WTC11 (cell line): ENCODE results near the gene PGAP2. TPM values are rescaled to one million over a fixed set of nuclear protein-coding genes. Genes with fewer than 3 reads are reported as not detected.

Experiments used
- CREM ChIP-seq: sonication (generic); formaldehyde crosslinking; IDR thresholded peaks from 2 replicates; pipeline ENCODE4 v1.8.1; 2022; ENCODE audit warnings: mild to moderate bottlenecking, missing genetic modification reagents, moderate library complexity
- ETV6 ChIP-seq: sonication (generic); formaldehyde crosslinking; IDR thresholded peaks from 2 replicates; pipeline ENCODE4 v1.8.1; 2022; ENCODE audit warnings: mild to moderate bottlenecking, missing genetic modification reagents
- FOXJ3 ChIP-seq: sonication (generic); formaldehyde crosslinking; IDR thresholded peaks from 2 replicates; pipeline ENCODE4 v1.9.0; 2021; ENCODE audit warnings: missing genetic modification reagents, mild to moderate bottlenecking, borderline replicate concordance
- FOXP1 ChIP-seq: sonication (generic); formaldehyde crosslinking; IDR thresholded peaks from 2 replicates; pipeline ENCODE4 v1.8.0; 2022; ENCODE audit warnings: missing genetic modification reagents, mild to moderate bottlenecking, moderate library complexity, borderline replicate concordance
- GABPB1 ChIP-seq: sonication (generic); formaldehyde crosslinking; IDR thresholded peaks from 2 replicates; pipeline ENCODE4 v1.8.1; 2023; ENCODE audit warnings: mild to moderate bottlenecking, missing genetic modification reagents
- NFYB ChIP-seq: sonication (generic); formaldehyde crosslinking; conservative IDR thresholded peaks from 2 replicates; pipeline ENCODE4 v1.8.0; 2022; ENCODE audit warnings: low read depth, missing genetic modification reagents
- SOX15 ChIP-seq: fragments of 250-450 bp; sonication (Bioruptor Pico); IDR thresholded peaks from 2 replicates; pipeline ENCODE4 v1.9.0; 2021; ENCODE audit warnings: mild to moderate bottlenecking
- TCF7 ChIP-seq: sonication (generic); formaldehyde crosslinking; IDR thresholded peaks from 2 replicates; pipeline ENCODE4 v1.8.0; 2022; ENCODE audit warnings: mild to moderate bottlenecking, low read depth, missing genetic modification reagents, moderate library complexity
- total RNA-seq: library from RNA; stranded (reverse); gene quantifications from 3 replicates; pipeline ENCODE4 v1.2.3, GENCODE V29; 2021
- TF ChIP-seq, protein P1 (sequence below): fragments of 250-450 bp; sonication (Bioruptor Pico); IDR thresholded peaks from 2 replicates; pipeline ENCODE4 v1.9.0; 2021; ENCODE audit warnings: mild to moderate bottlenecking, borderline replicate concordance
- TF ChIP-seq, protein P2 (sequence below): fragments of 250-450 bp; sonication (Bioruptor Pico); IDR thresholded peaks from 2 replicates; pipeline ENCODE4 v1.9.0; 2021; ENCODE audit warnings: mild to moderate bottlenecking
- TF ChIP-seq, protein P3 (sequence below): sonication (generic); formaldehyde crosslinking; IDR thresholded peaks from 2 replicates; pipeline ENCODE4 v1.8.1; 2023; ENCODE audit warnings: mild to moderate bottlenecking, missing genetic modification reagents
- TF ChIP-seq, protein P4 (sequence below): sonication (generic); formaldehyde crosslinking; IDR thresholded peaks from 2 replicates; pipeline ENCODE4 v1.8.0; 2023; ENCODE audit warnings: missing genetic modification reagents, mild to moderate bottlenecking, borderline replicate concordance
- TF ChIP-seq, protein P5 (sequence below): sonication (generic); formaldehyde crosslinking; IDR thresholded peaks from 2 replicates; pipeline ENCODE4 v1.8.1; 2023; ENCODE audit warnings: mild to moderate bottlenecking, moderate library complexity, missing genetic modification reagents
- TF ChIP-seq, protein P6 (sequence below): fragments of 250-450 bp; sonication (Bioruptor Pico); IDR thresholded peaks from 2 replicates; pipeline ENCODE4 v1.9.0; 2021; ENCODE audit warnings: mild to moderate bottlenecking
- TF ChIP-seq, protein P7 (sequence below): sonication (generic); formaldehyde crosslinking; IDR thresholded peaks from 2 replicates; pipeline ENCODE4 v1.8.0; 2022; ENCODE audit warnings: mild to moderate bottlenecking, missing genetic modification reagents
- TF ChIP-seq, protein P8 (sequence below): sonication (generic); formaldehyde crosslinking; conservative IDR thresholded peaks from 2 replicates; pipeline ENCODE4 v1.8.1; 2022; ENCODE audit warnings: mild to moderate bottlenecking, missing genetic modification reagents
- TF ChIP-seq, protein P9 (sequence below): sonication (generic); formaldehyde crosslinking; IDR thresholded peaks from 2 replicates; pipeline ENCODE4 v1.8.0; 2022; ENCODE audit warnings: mild to moderate bottlenecking, missing genetic modification reagents

The PGAP2 gene
- total RNA-seq, 1 experiment from 2014 or later = 43.0 TPM

DNA sequence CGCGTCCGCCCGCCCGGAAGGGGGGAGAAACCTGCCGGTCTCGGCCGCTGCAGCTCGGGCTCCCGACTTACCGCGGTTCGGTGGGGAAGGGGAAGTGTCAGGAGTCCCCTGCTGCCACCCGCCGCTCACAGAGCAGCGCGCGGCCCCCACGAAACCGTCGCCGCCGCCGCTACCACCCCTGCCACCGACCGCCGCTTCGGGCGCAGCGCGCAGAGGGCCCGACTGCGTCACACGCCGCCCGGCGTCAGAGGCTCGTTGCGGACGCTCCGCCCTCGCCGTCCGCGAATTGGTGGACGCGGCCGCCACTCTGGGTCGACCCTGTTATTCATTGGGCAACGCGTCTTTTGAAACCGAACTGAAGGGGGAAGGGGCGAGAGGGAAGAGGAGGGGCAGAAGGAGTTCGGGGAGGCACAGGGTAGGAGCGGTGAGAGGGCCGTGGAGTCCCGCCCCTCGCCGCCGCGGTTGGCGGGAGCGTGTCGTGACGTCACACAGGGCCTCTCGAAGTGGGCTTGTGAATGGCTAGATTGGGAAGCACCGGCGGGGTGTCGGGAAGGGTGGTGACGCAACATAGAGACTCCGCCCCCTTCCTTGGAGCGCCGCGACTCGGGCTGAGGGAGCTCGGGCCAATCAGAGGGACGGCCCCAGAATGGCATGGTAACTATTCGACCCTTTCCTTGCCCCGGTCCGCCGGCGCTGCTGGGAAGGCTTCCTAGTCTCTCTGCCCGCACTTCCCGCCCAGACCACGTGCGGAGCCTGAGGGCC, 10.8 kb upstream of the PGAP2 start, which contains the start of gene NUP98 (continued):
- TF ChIP-seq, protein P1, sequence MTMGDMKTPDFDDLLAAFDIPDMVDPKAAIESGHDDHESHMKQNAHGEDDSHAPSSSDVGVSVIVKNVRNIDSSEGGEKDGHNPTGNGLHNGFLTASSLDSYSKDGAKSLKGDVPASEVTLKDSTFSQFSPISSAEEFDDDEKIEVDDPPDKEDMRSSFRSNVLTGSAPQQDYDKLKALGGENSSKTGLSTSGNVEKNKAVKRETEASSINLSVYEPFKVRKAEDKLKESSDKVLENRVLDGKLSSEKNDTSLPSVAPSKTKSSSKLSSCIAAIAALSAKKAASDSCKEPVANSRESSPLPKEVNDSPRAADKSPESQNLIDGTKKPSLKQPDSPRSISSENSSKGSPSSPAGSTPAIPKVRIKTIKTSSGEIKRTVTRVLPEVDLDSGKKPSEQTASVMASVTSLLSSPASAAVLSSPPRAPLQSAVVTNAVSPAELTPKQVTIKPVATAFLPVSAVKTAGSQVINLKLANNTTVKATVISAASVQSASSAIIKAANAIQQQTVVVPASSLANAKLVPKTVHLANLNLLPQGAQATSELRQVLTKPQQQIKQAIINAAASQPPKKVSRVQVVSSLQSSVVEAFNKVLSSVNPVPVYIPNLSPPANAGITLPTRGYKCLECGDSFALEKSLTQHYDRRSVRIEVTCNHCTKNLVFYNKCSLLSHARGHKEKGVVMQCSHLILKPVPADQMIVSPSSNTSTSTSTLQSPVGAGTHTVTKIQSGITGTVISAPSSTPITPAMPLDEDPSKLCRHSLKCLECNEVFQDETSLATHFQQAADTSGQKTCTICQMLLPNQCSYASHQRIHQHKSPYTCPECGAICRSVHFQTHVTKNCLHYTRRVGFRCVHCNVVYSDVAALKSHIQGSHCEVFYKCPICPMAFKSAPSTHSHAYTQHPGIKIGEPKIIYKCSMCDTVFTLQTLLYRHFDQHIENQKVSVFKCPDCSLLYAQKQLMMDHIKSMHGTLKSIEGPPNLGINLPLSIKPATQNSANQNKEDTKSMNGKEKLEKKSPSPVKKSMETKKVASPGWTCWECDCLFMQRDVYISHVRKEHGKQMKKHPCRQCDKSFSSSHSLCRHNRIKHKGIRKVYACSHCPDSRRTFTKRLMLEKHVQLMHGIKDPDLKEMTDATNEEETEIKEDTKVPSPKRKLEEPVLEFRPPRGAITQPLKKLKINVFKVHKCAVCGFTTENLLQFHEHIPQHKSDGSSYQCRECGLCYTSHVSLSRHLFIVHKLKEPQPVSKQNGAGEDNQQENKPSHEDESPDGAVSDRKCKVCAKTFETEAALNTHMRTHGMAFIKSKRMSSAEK (CRISPR knock-in tag) = 0 out of 2 replicates have a peak, but pooled peaks have one; percentile 38
- TF ChIP-seq FOXP1 (CRISPR knock-in tag) (peak; percentile 77; the same call in 1 of the 2 replicates), GABPB1 (CRISPR knock-in tag) (peak; percentile 69), ETV6 (peak; percentile 79), SOX15 (CRISPR knock-in tag) (no peak), NFYB (CRISPR knock-in tag) (peak; percentile 96), FOXJ3 (no peak), TCF7 (CRISPR knock-in tag) (0 out of 2 replicates have a peak, but pooled peaks have one; percentile 29), CREM (peak; percentile 93)
- TF ChIP-seq, protein P2, sequence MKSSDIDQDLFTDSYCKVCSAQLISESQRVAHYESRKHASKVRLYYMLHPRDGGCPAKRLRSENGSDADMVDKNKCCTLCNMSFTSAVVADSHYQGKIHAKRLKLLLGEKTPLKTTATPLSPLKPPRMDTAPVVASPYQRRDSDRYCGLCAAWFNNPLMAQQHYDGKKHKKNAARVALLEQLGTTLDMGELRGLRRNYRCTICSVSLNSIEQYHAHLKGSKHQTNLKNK (CRISPR knock-in tag) = no peak
- TF ChIP-seq, protein P3, sequence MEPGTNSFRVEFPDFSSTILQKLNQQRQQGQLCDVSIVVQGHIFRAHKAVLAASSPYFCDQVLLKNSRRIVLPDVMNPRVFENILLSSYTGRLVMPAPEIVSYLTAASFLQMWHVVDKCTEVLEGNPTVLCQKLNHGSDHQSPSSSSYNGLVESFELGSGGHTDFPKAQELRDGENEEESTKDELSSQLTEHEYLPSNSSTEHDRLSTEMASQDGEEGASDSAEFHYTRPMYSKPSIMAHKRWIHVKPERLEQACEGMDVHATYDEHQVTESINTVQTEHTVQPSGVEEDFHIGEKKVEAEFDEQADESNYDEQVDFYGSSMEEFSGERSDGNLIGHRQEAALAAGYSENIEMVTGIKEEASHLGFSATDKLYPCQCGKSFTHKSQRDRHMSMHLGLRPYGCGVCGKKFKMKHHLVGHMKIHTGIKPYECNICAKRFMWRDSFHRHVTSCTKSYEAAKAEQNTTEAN = peak; percentile 31; the same call in 1 of the 2 replicates
- TF ChIP-seq, protein P4, sequence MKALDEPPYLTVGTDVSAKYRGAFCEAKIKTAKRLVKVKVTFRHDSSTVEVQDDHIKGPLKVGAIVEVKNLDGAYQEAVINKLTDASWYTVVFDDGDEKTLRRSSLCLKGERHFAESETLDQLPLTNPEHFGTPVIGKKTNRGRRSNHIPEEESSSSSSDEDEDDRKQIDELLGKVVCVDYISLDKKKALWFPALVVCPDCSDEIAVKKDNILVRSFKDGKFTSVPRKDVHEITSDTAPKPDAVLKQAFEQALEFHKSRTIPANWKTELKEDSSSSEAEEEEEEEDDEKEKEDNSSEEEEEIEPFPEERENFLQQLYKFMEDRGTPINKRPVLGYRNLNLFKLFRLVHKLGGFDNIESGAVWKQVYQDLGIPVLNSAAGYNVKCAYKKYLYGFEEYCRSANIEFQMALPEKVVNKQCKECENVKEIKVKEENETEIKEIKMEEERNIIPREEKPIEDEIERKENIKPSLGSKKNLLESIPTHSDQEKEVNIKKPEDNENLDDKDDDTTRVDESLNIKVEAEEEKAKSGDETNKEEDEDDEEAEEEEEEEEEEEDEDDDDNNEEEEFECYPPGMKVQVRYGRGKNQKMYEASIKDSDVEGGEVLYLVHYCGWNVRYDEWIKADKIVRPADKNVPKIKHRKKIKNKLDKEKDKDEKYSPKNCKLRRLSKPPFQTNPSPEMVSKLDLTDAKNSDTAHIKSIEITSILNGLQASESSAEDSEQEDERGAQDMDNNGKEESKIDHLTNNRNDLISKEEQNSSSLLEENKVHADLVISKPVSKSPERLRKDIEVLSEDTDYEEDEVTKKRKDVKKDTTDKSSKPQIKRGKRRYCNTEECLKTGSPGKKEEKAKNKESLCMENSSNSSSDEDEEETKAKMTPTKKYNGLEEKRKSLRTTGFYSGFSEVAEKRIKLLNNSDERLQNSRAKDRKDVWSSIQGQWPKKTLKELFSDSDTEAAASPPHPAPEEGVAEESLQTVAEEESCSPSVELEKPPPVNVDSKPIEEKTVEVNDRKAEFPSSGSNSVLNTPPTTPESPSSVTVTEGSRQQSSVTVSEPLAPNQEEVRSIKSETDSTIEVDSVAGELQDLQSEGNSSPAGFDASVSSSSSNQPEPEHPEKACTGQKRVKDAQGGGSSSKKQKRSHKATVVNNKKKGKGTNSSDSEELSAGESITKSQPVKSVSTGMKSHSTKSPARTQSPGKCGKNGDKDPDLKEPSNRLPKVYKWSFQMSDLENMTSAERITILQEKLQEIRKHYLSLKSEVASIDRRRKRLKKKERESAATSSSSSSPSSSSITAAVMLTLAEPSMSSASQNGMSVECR (CRISPR knock-in tag) = peak; percentile 75; the same call in 1 of the 2 replicates
- TF ChIP-seq, protein P5, sequence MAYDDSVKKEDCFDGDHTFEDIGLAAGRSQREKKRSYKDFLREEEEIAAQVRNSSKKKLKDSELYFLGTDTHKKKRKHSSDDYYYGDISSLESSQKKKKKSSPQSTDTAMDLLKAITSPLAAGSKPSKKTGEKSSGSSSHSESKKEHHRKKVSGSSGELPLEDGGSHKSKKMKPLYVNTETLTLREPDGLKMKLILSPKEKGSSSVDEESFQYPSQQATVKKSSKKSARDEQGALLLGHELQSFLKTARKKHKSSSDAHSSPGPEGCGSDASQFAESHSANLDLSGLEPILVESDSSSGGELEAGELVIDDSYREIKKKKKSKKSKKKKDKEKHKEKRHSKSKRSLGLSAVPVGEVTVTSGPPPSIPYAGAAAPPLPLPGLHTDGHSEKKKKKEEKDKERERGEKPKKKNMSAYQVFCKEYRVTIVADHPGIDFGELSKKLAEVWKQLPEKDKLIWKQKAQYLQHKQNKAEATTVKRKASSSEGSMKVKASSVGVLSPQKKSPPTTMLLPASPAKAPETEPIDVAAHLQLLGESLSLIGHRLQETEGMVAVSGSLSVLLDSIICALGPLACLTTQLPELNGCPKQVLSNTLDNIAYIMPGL (CRISPR knock-in tag) = peak; percentile 65; the same call in 1 of the 2 replicates
- TF ChIP-seq, protein P6, sequence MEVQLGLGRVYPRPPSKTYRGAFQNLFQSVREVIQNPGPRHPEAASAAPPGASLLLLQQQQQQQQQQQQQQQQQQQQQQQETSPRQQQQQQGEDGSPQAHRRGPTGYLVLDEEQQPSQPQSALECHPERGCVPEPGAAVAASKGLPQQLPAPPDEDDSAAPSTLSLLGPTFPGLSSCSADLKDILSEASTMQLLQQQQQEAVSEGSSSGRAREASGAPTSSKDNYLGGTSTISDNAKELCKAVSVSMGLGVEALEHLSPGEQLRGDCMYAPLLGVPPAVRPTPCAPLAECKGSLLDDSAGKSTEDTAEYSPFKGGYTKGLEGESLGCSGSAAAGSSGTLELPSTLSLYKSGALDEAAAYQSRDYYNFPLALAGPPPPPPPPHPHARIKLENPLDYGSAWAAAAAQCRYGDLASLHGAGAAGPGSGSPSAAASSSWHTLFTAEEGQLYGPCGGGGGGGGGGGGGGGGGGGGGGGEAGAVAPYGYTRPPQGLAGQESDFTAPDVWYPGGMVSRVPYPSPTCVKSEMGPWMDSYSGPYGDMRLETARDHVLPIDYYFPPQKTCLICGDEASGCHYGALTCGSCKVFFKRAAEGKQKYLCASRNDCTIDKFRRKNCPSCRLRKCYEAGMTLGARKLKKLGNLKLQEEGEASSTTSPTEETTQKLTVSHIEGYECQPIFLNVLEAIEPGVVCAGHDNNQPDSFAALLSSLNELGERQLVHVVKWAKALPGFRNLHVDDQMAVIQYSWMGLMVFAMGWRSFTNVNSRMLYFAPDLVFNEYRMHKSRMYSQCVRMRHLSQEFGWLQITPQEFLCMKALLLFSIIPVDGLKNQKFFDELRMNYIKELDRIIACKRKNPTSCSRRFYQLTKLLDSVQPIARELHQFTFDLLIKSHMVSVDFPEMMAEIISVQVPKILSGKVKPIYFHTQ (CRISPR knock-in tag) = no peak
- TF ChIP-seq, protein P7, sequence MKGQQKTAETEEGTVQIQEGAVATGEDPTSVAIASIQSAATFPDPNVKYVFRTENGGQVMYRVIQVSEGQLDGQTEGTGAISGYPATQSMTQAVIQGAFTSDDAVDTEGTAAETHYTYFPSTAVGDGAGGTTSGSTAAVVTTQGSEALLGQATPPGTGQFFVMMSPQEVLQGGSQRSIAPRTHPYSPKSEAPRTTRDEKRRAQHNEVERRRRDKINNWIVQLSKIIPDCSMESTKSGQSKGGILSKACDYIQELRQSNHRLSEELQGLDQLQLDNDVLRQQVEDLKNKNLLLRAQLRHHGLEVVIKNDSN (CRISPR knock-in tag) = peak; percentile 91
- TF ChIP-seq, protein P8, sequence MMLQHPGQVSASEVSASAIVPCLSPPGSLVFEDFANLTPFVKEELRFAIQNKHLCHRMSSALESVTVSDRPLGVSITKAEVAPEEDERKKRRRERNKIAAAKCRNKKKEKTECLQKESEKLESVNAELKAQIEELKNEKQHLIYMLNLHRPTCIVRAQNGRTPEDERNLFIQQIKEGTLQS (CRISPR knock-in tag) = peak; percentile 80
- TF ChIP-seq, protein P9, sequence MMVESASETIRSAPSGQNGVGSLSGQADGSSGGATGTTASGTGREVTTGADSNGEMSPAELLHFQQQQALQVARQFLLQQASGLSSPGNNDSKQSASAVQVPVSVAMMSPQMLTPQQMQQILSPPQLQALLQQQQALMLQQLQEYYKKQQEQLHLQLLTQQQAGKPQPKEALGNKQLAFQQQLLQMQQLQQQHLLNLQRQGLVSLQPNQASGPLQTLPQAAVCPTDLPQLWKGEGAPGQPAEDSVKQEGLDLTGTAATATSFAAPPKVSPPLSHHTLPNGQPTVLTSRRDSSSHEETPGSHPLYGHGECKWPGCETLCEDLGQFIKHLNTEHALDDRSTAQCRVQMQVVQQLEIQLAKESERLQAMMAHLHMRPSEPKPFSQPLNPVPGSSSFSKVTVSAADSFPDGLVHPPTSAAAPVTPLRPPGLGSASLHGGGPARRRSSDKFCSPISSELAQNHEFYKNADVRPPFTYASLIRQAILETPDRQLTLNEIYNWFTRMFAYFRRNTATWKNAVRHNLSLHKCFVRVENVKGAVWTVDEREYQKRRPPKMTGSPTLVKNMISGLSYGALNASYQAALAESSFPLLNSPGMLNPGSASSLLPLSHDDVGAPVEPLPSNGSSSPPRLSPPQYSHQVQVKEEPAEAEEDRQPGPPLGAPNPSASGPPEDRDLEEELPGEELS (CRISPR knock-in tag) = peak; percentile 70; the same call in 1 of the 2 replicates
